Measurements from ENCODE around the gene MMRN2. TPM values are rescaled to one million over a fixed set of nuclear protein-coding genes. Genes with fewer than 3 reads are reported as not detected.

The MMRN2 gene
- total RNA-seq, 4 donors from 2014 or later, result 29.3 to 148 (median 78.2) TPM

DNA sequence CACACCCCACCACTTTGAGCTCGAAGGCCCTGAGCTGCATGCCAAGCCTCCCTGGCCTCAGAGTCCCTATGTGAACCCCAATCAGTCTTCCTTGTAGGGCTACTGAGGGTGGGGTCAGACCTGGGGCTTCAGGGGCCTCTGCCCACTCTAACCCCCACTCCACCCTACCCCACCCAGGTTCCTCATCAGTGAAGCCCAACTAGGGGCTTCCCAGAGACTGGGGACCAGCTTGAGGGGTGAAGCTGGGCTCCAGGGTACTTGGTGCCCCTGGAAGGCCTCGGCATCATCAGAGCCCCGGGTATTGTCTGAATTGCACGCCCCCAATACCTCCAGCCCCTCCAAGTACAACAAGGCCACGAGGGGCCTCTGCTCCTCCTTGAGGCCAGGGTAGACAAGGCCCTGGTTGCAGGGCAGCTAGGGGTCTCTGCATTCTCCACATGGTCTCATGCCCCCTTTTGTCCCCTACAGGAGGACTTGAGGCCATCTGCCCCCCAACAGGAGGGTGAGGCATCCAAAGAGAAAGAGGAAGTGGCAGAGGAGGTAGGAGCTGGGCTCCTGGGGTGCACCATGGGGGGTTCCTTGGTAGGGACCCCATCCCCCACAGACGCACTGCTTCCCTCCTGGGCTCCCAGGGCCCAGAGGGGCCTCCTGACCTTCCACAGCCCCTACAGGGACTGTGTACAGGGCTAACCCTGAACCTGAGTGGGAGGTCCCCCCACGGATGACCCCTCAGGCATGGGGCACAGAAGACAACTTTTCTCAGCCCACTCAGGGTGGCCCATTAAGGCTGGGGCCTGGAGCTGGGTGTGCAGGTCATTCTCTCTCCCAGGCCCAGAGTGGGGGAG is 4.9 kb upstream of the MMRN2 start:
- no peak for DNase-seq (ENCODE audit: low spot score)
- no peak for TF ChIP-seq CTCF (IDR thresholded peaks at IDR 0.05)
- no peak for ATAC-seq (ENCODE audit: low FRiP score)

DNA sequence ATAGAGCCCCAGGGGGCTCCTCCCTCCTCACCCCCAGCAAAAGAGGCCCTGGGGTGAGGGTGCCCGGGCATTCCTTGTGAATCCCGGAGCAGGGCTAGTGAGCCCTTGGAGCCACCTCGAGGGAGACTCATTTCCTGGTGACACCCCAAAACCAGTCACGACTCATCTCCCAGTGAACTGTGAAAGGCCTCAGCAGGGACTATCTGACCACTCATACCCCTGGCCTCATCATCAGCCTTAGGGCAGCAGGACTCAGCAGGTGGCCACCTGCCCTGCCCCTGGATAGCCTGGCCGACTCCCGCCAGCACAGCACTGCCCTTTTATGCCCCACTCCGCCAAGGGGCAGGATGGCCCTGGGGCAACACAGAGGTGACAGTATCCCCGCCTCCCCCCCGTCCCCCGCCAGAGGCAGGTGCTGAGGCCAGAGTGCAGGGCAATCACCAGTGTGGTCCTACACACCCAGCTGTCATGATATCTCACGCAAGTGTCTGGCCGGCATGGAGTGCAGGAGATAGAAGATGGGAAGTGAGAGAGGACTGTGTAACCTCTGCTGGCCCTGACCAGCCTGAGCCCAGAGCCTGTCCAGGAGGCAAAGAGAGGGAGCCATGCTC is 4.2 kb upstream of the MMRN2 start:
- ATAC-seq (ENCODE audit: low FRiP score) (no peak), DNase-seq (ENCODE audit: low spot score) (no peak)
- TF ChIP-seq CTCF (IDR thresholded peaks at IDR 0.05), result no peak

DNA sequence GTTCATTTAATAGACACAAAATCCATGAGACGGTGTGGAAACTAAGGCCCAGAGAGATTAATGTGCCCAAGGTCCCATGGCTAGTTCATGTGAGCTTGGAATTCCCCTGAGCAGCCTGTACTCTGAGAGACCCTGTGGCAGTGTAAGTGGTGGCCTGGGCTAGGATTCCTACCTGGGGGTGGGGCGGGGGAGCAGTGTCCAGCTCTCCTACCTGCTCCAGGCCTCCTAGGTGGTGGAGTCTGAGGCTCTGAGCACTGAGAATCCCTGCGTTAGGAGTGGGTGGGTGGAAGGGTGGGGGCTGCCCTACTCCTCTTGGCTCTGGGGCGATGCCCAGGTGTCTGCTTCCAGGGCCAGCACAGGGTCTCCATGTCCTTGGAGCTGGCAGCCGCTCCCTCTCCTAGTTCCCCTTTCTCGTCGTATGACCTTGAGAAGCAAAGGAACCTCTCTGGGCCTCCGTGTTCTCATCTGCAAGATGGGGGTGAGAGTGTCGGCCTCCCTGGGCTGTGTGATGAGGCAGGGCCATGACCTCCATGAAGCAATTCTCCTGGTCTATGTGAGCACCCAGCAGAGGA is 3.5 kb upstream of the MMRN2 start:
- TF ChIP-seq CTCF (IDR thresholded peaks at IDR 0.05), result no peak
- no peak for DNase-seq (ENCODE audit: low spot score)
- ATAC-seq (ENCODE audit: low FRiP score), result no peak

- no peak for DNase-seq (ENCODE audit: low spot score)
- peak; percentile 72 for ATAC-seq (ENCODE audit: low FRiP score)
- peak in 2 of 3 donors; percentile 76 to 99 for TF ChIP-seq CTCF (IDR thresholded peaks at IDR 0.05)
These were observed 2.8 kb upstream of the MMRN2 start for GRCh38 chr10:86960003-86960862.

DNA sequence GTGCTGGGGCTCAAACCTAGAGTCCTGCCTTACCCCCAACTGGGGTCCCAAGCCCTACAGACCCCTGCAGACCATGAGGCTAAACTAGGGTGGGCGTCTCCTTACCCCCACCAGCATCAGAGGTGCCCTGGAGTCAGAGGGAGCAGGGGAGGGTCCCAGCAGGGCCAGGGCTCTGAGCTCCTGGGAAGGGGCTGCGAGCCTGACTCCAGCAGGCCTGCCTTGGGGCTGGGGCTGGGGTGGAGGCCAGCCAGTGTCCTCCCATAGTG is 2.3 kb upstream of the MMRN2 start:
- no peak for TF ChIP-seq CTCF (IDR thresholded peaks at IDR 0.05)
- ATAC-seq (ENCODE audit: low FRiP score), result no peak
- DNase-seq (ENCODE audit: low spot score), result no peak

DNA sequence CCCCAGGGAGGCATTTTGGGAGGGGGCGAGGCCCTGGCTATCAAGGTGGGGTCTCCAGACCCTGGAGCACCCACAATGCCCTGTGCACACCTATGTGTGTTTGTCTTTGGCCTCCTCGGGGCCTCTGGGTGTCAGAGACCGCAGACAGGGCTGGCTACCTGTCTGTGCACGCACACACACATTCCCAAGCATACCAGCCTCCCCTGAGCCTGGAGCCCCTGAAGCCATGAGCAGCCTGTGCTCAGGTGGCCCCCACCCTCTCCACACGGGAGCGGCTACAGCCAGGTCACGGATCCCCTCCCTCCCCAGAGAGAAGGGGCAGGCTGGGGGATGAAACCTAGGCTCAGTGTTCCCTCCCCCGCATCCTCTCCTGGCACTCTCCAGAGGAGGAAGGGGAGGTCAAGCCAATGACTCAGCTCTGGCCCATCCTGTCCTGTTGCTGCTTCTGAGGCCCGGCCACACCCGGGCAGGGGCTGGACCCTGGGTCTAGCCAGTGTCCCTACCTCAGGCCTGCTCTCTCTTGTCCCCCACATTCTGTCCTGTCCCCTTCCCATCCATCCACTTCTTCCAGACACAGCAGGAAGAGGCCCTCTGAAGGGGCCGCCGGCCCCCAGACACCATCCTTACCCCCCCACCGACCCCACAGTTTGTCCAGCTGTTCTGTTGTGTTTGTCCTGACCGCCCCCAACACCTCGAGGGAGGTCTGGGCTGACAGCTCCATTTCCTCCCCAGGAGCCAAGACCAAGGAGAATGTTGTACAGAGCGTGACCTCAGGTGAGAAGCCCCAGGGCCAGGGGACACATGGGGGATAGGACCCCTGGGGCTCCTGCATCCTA is 1.7 kb upstream of the MMRN2 start:
- ATAC-seq (ENCODE audit: low FRiP score), result peak; percentile 79
- no peak for DNase-seq (ENCODE audit: low spot score)
- TF ChIP-seq CTCF (IDR thresholded peaks at IDR 0.05), result no peak
